Mononuclear cell (primary cell): ENCODE measurements around the gene MRTO4. TPM values are rescaled to one million over a fixed set of nuclear protein-coding genes. Genes with fewer than 3 reads are reported as not detected.
"Not testable (repeated sequence)": the region's sequence is repeated elsewhere in the genome, so short reads cannot be mapped to it uniquely, and the experiment has no call there.

Experiments
- H3K27me3 ChIP-seq: 2 replicates; pipeline ENCODE4 v1.6.0; 2011; ENCODE audit warnings: low read length, control low read depth; ENCODE audit not compliant: insufficient read depth
- H3K4me1 ChIP-seq: 2 replicates; pipeline ENCODE4 v1.5.1; 2011; ENCODE audit warnings: mild to moderate bottlenecking, low read length, control low read depth; ENCODE audit not compliant: insufficient read depth
- H3K4me3 ChIP-seq: 2 replicates; pipeline ENCODE4 v1.5.1; 2011; ENCODE audit warnings: mild to moderate bottlenecking, low read length, moderate library complexity
- H3K9me3 ChIP-seq: 2 replicates; pipeline ENCODE4 v1.5.1; 2011; ENCODE audit warnings: low read depth, mild to moderate bottlenecking, control low read depth, low read length
- total RNA-seq: library from RNA; depleted of rRNA; stranded (reverse); fragments of >200 nt; gene quantifications from one replicate; pipeline ENCODE4 v1.2.3, GENCODE V29; 2012

The MRTO4 gene
- total RNA-seq, 1 donor = 5.4 TPM

- Histone ChIP-seq H3K4me3 (no peak overlapping the region), H3K27me3 (peaks cover 4% of the 10 kb centered on the region), H3K9me3 (no peaks in the 10 kb centered on the region), H3K4me1 (no peaks in the 10 kb centered on the region)
Measured at GRCh38 chr1:19274636-19275035, 23.0 kb downstream of the MRTO4 start.

- H3K4me3 ChIP-seq = no peak overlapping the region
- H3K4me1 ChIP-seq = peaks cover 2% of the 10 kb centered on the region
- H3K9me3 ChIP-seq = no peaks in the 10 kb centered on the region
- H3K27me3 ChIP-seq = no peaks in the 10 kb centered on the region
Measured at GRCh38 chr1:19283891-19284290, 32.3 kb downstream of the MRTO4 start.

GRCh38 chr1:19284881-19285280 lies 33.3 kb downstream of the MRTO4 start:
- Histone ChIP-seq H3K4me3 (no peak overlapping the region), H3K27me3 (no peaks in the 10 kb centered on the region), H3K9me3 (no peaks in the 10 kb centered on the region), H3K4me1 (peaks cover 6% of the 10 kb centered on the region)

GRCh38 chr1:19285366-19285765 lies 33.8 kb downstream of the MRTO4 start:
- not testable (repeated sequence) for H3K4me3 ChIP-seq, H3K9me3 ChIP-seq, H3K27me3 ChIP-seq, H3K4me1 ChIP-seq

GRCh38 chr1:19285807-19286206 lies 34.2 kb downstream of the MRTO4 start:
- H3K4me3 ChIP-seq = not testable (repeated sequence)

GRCh38 chr1:19287436-19288185 lies 36.0 kb downstream of the MRTO4 start:
- no peaks in the 10 kb centered on the region for H3K27me3 ChIP-seq
- H3K4me1 ChIP-seq = peaks cover 6% of the 10 kb centered on the region
- H3K4me3 ChIP-seq = no peak overlapping the region
- H3K9me3 ChIP-seq = no peaks in the 10 kb centered on the region

More at GRCh38 chr1:19285807-19286206, 34.2 kb downstream of the MRTO4 start:
- H3K27me3 ChIP-seq, H3K9me3 ChIP-seq, H3K4me1 ChIP-seq: not testable (repeated sequence)

GRCh38 chr1:19288324-19289241 lies 37.0 kb downstream of the MRTO4 start, which contains the start of gene AKR7A3:
Gene AKR7A3, minus strand, starts transcription at chr1:19288770. Its CDS starts 61 bp downstream, at chr1:19288709.
- not testable (repeated sequence) for H3K4me1 ChIP-seq, H3K27me3 ChIP-seq, H3K9me3 ChIP-seq, H3K4me3 ChIP-seq

GRCh38 chr1:19289244-19289643 lies 37.6 kb downstream of the MRTO4 start:
- Histone ChIP-seq H3K4me1 (peaks cover 6% of the 10 kb centered on the region), H3K9me3 (no peaks in the 10 kb centered on the region), H3K4me3 (no peak overlapping the region), H3K27me3 (no peaks in the 10 kb centered on the region)

- no peaks in the 10 kb centered on the region for H3K4me1 ChIP-seq
- no peak overlapping the region for H3K4me3 ChIP-seq
- peaks cover 13% of the 10 kb centered on the region for H3K9me3 ChIP-seq
- H3K27me3 ChIP-seq = no peaks in the 10 kb centered on the region
Measured at GRCh38 chr1:19294638-19295037, 43.0 kb downstream of the MRTO4 start.

- Histone ChIP-seq H3K4me1 (no peaks in the 10 kb centered on the region), H3K27me3 (no peaks in the 10 kb centered on the region), H3K9me3 (peaks cover 3% of the 10 kb centered on the region), H3K4me3 (no peak overlapping the region)
Measured at GRCh38 chr1:19300211-19300610, 48.6 kb downstream of the MRTO4 start.

GRCh38 chr1:19304081-19304480 lies 52.5 kb downstream of the MRTO4 start:
- H3K4me1 ChIP-seq, H3K9me3 ChIP-seq, H3K27me3 ChIP-seq, H3K4me3 ChIP-seq: not testable (repeated sequence)

- Histone ChIP-seq H3K4me1 (peaks cover 4% of the 10 kb centered on the region), H3K9me3 (no peaks in the 10 kb centered on the region), H3K27me3 (no peaks in the 10 kb centered on the region), H3K4me3 (no peak overlapping the region)
Measured at GRCh38 chr1:19305880-19306279, 54.3 kb downstream of the MRTO4 start.

GRCh38 chr1:19306941-19307340 lies 55.3 kb downstream of the MRTO4 start:
- no peaks in the 10 kb centered on the region for H3K9me3 ChIP-seq

GRCh38 chr1:19307794-19308508 lies 56.3 kb downstream of the MRTO4 start:
- peaks cover 19% of the 10 kb centered on the region for H3K4me1 ChIP-seq
- H3K9me3 ChIP-seq = no peaks in the 10 kb centered on the region
- H3K27me3 ChIP-seq = no peaks in the 10 kb centered on the region
- no peak overlapping the region for H3K4me3 ChIP-seq

More at GRCh38 chr1:19306941-19307340, 55.3 kb downstream of the MRTO4 start:
- Histone ChIP-seq H3K4me1 (peaks cover 13% of the 10 kb centered on the region), H3K4me3 (no peak overlapping the region), H3K27me3 (no peaks in the 10 kb centered on the region)

- Histone ChIP-seq H3K4me3 (no peak overlapping the region), H3K9me3 (no peaks in the 10 kb centered on the region), H3K4me1 (peaks cover 25% of the 10 kb centered on the region), H3K27me3 (no peaks in the 10 kb centered on the region)
Measured at GRCh38 chr1:19308509-19308907, 56.9 kb downstream of the MRTO4 start.
